Subcutaneous adipose tissue (tissue), 4 donors: Measurements from ENCODE around the gene RSPO1. TPM values are rescaled to one million over a fixed set of nuclear protein-coding genes. Genes with fewer than 3 reads are reported as not detected.

Experiments
- total RNA-seq, 4 donors: library from RNA; depleted of rRNA; stranded (reverse); fragments of >200 nt; gene quantifications; one replicate each; pipeline ENCODE4 v1.1.0, GENCODE V29; 2016
- TF ChIP-seq, protein P1 (sequence below): fragments of 450-650 bp; IDR thresholded peaks from one replicate; pipeline ENCODE4 v1.5.1; 2016; ENCODE audit warnings: low read depth, mild to moderate bottlenecking, control low read depth, antibody characterized with exemption, moderate library complexity

RSPO1 gene
- total RNA-seq, 4 donors from 2014 or later = 1.5 to 9.9 TPM; not detected in 2

DNA sequence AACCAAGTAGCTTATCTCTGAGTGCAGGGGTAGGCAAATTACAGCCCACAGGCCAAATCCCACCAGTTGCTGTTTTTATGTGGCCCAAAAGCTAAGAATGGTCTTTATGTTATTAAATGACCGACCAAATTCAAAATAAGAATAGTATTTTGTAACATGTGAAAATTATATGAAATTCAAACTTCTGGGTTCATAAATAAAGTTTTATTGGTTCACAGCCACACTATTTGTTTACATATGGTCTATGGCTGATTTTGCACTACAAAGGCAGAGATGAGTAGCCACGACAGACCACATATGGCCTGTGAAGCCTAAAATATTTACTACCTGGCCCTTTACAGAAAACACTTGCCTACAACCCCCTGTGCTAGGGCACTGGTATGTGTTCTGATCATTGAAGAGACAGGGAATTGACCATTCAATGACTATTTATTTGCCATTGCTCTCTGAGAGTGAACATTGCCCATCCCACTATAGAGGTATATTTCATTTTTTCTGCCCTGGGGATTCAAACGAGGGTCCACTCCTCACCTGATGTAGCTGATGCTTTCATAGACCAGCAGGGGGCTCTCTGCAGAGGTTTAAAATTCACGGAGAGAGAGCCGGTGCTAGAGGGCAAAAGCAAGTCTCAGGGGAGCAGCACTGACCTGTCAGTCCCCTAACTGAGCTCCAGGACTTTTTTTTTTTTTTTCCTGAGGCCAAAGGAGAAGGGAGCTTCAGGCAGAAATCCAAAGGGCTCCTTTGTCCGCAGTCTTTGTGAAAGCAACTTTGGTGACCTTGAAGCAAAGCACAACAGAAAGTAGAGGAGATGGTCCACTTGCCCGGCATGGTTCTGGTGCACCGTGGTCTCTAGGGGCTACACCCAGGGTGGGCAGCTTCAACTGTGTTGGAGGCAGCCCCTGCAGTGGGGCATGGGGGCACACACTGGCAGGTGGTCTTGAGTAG, 31.7 kb downstream of the RSPO1 start:
- TF ChIP-seq, protein P1, sequence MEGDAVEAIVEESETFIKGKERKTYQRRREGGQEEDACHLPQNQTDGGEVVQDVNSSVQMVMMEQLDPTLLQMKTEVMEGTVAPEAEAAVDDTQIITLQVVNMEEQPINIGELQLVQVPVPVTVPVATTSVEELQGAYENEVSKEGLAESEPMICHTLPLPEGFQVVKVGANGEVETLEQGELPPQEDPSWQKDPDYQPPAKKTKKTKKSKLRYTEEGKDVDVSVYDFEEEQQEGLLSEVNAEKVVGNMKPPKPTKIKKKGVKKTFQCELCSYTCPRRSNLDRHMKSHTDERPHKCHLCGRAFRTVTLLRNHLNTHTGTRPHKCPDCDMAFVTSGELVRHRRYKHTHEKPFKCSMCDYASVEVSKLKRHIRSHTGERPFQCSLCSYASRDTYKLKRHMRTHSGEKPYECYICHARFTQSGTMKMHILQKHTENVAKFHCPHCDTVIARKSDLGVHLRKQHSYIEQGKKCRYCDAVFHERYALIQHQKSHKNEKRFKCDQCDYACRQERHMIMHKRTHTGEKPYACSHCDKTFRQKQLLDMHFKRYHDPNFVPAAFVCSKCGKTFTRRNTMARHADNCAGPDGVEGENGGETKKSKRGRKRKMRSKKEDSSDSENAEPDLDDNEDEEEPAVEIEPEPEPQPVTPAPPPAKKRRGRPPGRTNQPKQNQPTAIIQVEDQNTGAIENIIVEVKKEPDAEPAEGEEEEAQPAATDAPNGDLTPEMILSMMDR = no peak

DNA sequence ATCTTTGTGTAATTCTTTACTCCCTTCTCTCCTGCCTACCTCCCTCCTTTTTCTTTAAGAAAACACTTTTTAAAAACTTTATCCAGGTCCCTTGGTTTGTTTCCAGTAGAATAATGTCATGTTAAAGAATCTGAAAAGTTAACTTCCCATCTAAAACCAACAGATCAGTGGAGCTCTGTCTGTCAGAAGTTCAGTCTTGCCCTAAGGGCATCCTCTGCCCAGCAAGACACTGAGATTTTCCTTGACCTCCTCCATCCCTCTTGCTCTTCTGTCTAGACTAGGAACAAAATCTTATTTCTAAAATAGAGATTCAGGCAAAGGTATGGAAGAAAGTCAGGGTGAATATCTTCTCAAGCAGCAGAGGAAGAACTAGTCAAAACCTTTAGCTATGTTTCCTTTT, 33.3 kb downstream of the RSPO1 start:
- TF ChIP-seq, protein P1 = no peak

DNA sequence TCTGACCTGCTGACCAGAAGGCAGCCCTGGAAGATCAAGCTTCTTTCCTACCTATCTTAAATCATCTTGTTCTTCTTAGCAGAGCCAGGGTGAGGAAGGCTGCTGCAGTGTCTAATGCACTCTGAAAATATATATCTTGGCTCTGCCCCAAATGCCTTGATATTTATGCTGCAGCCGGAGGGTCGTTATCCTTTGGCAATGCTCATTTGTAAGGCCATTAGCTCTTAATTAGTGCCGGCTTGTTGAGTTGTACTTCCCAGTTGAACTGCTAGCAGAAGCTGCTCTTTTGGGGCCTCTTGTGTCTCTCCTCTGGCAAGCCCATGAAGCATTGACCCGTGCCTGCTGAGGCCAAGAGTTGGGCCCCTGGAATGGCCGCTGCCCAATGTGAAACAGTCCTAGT, 34.8 kb downstream of the RSPO1 start:
- TF ChIP-seq, protein P1 = no peak

DNA sequence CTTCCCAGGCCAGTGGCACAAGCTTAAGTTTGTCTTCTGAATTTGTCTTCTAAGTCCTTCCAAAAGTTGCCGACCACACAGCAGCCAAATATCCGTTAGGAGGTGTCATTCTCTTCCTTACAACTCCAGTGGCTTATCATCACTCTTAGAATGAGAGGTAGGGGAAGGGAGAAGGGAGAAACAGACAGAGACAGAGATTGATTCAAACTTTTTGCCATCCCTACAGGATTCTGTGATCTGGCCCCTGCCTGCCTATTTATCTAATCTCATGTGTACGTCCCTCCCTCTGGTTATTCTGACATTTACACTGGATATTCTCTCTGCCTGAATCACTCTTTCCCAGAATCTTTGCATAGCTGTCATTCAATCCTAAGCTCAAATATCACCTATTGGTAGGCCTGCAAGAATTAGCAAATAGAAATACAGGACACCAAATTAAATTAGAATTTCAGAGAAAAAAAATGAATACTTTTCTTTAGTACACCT, 38.5 kb downstream of the RSPO1 start:
- TF ChIP-seq, protein P1 = no peak

DNA sequence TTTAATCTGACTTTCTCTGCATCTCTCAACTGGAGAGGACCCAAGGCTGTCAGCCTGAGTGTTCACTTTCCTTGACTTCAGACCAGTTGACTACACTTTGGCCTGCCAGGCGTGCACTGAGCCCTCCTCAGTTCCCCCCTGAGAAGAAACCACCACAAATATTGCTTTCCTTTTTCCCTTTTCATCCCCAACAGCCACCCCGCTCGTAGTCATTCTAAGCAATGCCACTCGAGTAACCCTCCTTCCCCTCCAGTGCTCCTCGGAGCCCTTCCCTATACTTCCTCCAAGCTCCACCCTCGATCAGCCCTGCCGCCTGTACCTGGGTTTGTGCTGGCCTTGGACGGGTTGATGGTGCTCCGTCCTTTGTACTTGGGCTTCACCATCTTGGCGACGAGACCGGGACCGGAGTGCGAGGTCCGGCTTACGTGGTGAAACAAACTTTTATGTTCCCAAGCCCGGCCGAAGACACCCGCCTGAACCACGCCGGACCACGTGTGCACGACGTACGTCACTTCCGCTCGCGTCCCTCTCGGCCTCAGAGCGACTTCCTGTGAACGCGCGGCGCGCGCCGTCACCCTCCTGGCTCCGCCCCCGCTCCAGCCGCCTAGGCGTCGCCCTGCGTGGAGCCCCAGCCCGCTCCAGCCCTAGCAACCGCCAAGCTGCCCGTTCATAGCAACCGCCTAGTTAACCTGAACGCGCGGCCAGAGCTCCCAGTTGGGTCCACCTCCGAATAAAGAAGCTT, 39.1 kb downstream of the RSPO1 start, which contains the start of gene GNL2:
Gene GNL2 (minus strand): TSS at position 498 of the 742 bp plus-strand sequence. CDS start 115 bp downstream, at position 383.
- TF ChIP-seq, protein P1 = no peak

DNA sequence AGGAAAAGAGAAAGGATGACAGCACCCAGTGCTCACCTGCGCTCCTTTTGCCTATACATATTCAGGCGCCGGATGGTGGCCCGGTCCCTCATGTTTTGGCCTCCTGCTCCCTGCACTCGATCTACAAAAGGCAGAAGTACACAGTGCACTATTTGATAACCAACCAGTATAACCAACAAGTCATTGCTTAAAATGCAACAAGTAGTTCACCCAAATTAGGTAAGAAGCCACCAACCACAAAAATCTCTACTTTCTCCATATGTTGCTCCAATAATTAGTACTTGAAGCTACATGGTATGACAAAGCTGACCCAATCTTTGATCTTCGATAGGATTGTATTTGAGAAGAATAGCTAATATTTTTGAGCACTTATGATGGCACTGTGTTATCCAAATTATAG, 41.0 kb downstream of the RSPO1 start:
- TF ChIP-seq, protein P1 = no peak

DNA sequence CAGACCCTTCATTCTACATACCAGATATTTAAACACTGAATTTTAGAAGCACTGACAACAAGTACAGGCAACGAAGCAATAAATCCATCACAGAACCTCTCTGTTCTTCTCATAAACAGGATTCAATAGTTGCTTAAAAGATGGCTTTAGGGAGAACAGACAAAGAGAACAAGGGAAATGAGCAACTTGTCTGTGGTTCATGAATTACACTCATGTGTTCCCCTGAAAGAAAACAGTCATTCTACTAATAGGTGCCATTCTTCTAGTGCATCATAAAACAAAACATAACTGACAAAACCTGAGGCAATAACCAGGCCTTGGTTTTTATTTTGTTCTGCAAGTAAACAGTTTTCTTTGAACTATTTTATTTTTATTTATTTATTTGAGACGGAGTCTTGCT, 45.8 kb downstream of the RSPO1 start:
- TF ChIP-seq, protein P1 = no peak
